B cell (primary cell): Measurements from ENCODE around the gene GRP. TPM values are rescaled to one million over a fixed set of nuclear protein-coding genes. Genes with fewer than 3 reads are reported as not detected.

Source experiments
- ATAC-seq: fragments of 200-7000 bp; cut with Tn5 transposase; one replicate; pipeline ENCODE4 v1.10.0; 2021; ENCODE audit warnings: low read depth, mild to moderate bottlenecking, moderate number of reproducible peaks, moderate library complexity
- CTCF ChIA-PET: fragments of 350-600 bp; sonication (Branson Sonifier 250); formaldehyde crosslinking; loops from one replicate; lab custom pipeline; 2021; ENCODE audit warnings: antibody characterized with exemption, inconsistent platforms; lab: Charles Lee
- POLR2A ChIA-PET: fragments of 350-600 bp; sonication (Branson Sonifier 250); formaldehyde crosslinking; loops from one replicate; lab custom pipeline; 2021; ENCODE audit warnings: antibody characterized with exemption; lab: Charles Lee
- DNase-seq: peaks from one replicate; pipeline ENCODE4 v3.0.0; 2013
- H2AFZ ChIP-seq: 2 replicates; pipeline ENCODE4 v1.6.1; 2012; ENCODE audit warnings: mild to moderate bottlenecking, low read depth, low read length; ENCODE audit not compliant: insufficient read depth, poor library complexity, severe bottlenecking
- H3K27ac ChIP-seq, 2 donors: 1 replicate in 1 of 2; 2 replicates in 1 of 2; pipeline ENCODE4 v1.5.1; 2012 to 2013; ENCODE audit warnings: low read length in 2 of 2, mild to moderate bottlenecking in 2 of 2, moderate library complexity in 1 of 2
- H3K27me3 ChIP-seq, 4 experiments: fragments of 200-600 bp in 1 of 4; sonication (generic) in 1 of 4; replicated peaks in 1 of 4; 1 replicate in 2 of 4; 2 replicates in 2 of 4; pipeline versions ENCODE4 v1.6.1 to v1.7.0; 2013 to 2016; ENCODE audit warnings: low read length in 3 of 4, mild to moderate bottlenecking in 2 of 4, mixed read lengths in 1 of 4, moderate library complexity in 1 of 4; ENCODE audit not compliant: insufficient read depth in 4 of 4, control insufficient read depth in 3 of 4; ENCODE audit errors: control extremely low read depth in 1 of 4
- H3K36me3 ChIP-seq, 2 experiments: replicated peaks in 1 of 2; 1 replicate in 1 of 2; 2 replicates in 1 of 2; pipeline versions ENCODE4 v1.6.1 to v1.7.1; 2013; ENCODE audit warnings: low read length in 1 of 2; ENCODE audit not compliant: insufficient read depth in 2 of 2, control insufficient read depth in 1 of 2; ENCODE audit errors: control extremely low read depth in 1 of 2, extremely low read depth in 1 of 2
- H3K4me1 ChIP-seq, 2 donors: fragments of 200-600 bp in 1 of 2; sonication (generic) in 1 of 2; 1 replicate in 1 of 2; 2 replicates in 1 of 2; pipeline versions ENCODE4 v1.5.1 to v1.6.1; 2013 to 2017; ENCODE audit warnings: low read length in 2 of 2; ENCODE audit not compliant: control insufficient read depth in 2 of 2, insufficient read depth in 2 of 2
- H3K4me2 ChIP-seq: replicated peaks from 2 replicates; pipeline ENCODE3; 2012; ENCODE audit warnings: mild to moderate bottlenecking, low read depth, low read length; ENCODE audit not compliant: poor library complexity, severe bottlenecking
- H3K4me3 ChIP-seq, 5 experiments: fragments of 200-600 bp in 1 of 5; sonication (generic) in 1 of 5; 1 replicate in 3 of 5; 2 replicates in 2 of 5; pipeline versions ENCODE4 v1.5.1 to v1.7.0; 2011 to 2016; ENCODE audit warnings: low read length in 4 of 5, mild to moderate bottlenecking in 4 of 5, low read depth in 2 of 5, control low read depth in 1 of 5, moderate library complexity in 1 of 5; ENCODE audit not compliant: insufficient read depth in 1 of 5; ENCODE audit errors: control extremely low read depth in 1 of 5, extremely low read depth in 1 of 5
- H3K79me2 ChIP-seq: fragments of 200-600 bp; sonication (generic); one replicate; pipeline ENCODE4 v1.6.0; 2016; ENCODE audit warnings: low read length; ENCODE audit not compliant: control insufficient read depth, insufficient read depth
- H3K9ac ChIP-seq: fragments of 200-600 bp; sonication (generic); 2 replicates; pipeline ENCODE4 v1.6.1; 2017; ENCODE audit warnings: mild to moderate bottlenecking, low read length, moderate library complexity
- H3K9me3 ChIP-seq, 3 donors: one replicate each; pipeline versions ENCODE4 v1.6.1 to v1.7.1; 2013; ENCODE audit warnings: low read length in 2 of 3; ENCODE audit not compliant: control insufficient read depth in 2 of 3, insufficient read depth in 1 of 3; ENCODE audit errors: control extremely low read depth in 1 of 3
- H4K20me1 ChIP-seq: 2 replicates; pipeline ENCODE4 v1.6.0; 2012; ENCODE audit warnings: mild to moderate bottlenecking, low read length; ENCODE audit not compliant: insufficient read depth, control insufficient read depth, poor library complexity, severe bottlenecking
- H3K27ac Mint-ChIP-seq: one replicate; pipeline ENCODE4 v1.8.0; 2021; ENCODE audit warnings: mixed read lengths
- H3K27me3 Mint-ChIP-seq: one replicate; pipeline ENCODE4 v1.8.0; 2021; ENCODE audit warnings: mixed read lengths
- H3K4me1 Mint-ChIP-seq: one replicate; pipeline ENCODE4 v1.8.0; 2021; ENCODE audit warnings: mixed read lengths
- H3K4me3 Mint-ChIP-seq: one replicate; pipeline ENCODE4 v1.8.0; 2021; ENCODE audit warnings: mixed read lengths
- H3K9me3 Mint-ChIP-seq: one replicate; pipeline ENCODE4 v1.8.0; 2022; ENCODE audit warnings: mixed read lengths; ENCODE audit not compliant: insufficient read depth
- CTCF ChIP-seq: fragments of 200-600 bp; IDR thresholded peaks from one replicate; pipeline ENCODE4 v1.8.0; 2022; ENCODE audit warnings: antibody characterized with exemption, mild to moderate bottlenecking
- EZH2 ChIP-seq: IDR thresholded peaks from 2 replicates; pipeline ENCODE4 v1.6.1; 2012; ENCODE audit warnings: borderline replicate concordance, low read depth, mild to moderate bottlenecking, moderate library complexity, low read length; ENCODE audit not compliant: insufficient read depth, poor library complexity, severe bottlenecking
- WGBS: methylation state at CpG from one replicate; pipeline ENCODE4 v1.1.5; 2013; ENCODE audit warnings: missing lambda C conversion rate; ENCODE audit not compliant: insufficient coverage; 5-methylcytosine and 5-hydroxymethylcytosine counted together
- intact Hi-C: fragments of 100-400 bp; cut with micrococcal nuclease; formaldehyde crosslinking; loops from one replicate; pipeline ENCODE4 v1.10.0; 2022
- polyA plus RNA-seq: library from polyadenylated mRNA; depleted of rRNA; stranded (reverse); fragments of >200 nt; gene quantifications from 2 replicates; pipeline ENCODE4 v1.2.3, GENCODE V29; 2012
- total RNA-seq, 2 donors: library from RNA; stranded (reverse); fragments of 120-200 nt in 1 of 2; gene quantifications; 1 replicate in 1 of 2; 2 replicates in 1 of 2; pipeline versions ENCODE4 v1.2.3 to v1.2.4, GENCODE V29; 2013 to 2022

Gene GRP
- total and polyA plus RNA-seq, 2 donors (not counting 1 experiment from before 2014, with no cell fraction given) = not detected

- ATAC-seq (no peak), DNase-seq (no peak)
- Histone ChIP-seq H3K9ac (no peak overlapping the region), H3K9me3 (peaks cover 0 to 42% (median 0%) of the 10 kb centered on the region in 3 donors), H2AFZ (no peak overlapping the region), H3K27me3 (peaks cover 0 to 88% (median 64%) of the 10 kb centered on the region in 4 experiments), H3K79me2 (no peaks in the 10 kb centered on the region), H3K4me3 (no peak overlapping the region), H3K27ac (no peak overlapping the region), H3K36me3 (no peaks in the 10 kb centered on the region), H3K4me1 (peaks cover 37 to 47% of the 10 kb centered on the region in 2 donors), H4K20me1 (no peaks in the 10 kb centered on the region), H3K4me2 (no peak overlapping the region)
- no peak for TF ChIP-seq EZH2
- TF ChIP-seq CTCF = no peak
- ChIA-PET CTCF (interaction anchor here (1.3 to 1.6 kb wide), 2 partner anchors 11 to 18 kb away, joined by 3 read pairs; no protein-coding TSS in a partner anchor), POLR2A (no interaction called here)
- H3K4me3 Mint-ChIP-seq = peak overlapping the region; percentile 69
- no CpG with 5 or more reads among the region's 1 CpG for WGBS
- peaks cover 30% of the 10 kb centered on the region for H3K4me1 Mint-ChIP-seq
- no peaks in the 10 kb centered on the region for H3K9me3 Mint-ChIP-seq
- H3K27me3 Mint-ChIP-seq = peaks cover 67% of the 10 kb centered on the region
- no peak overlapping the region for H3K27ac Mint-ChIP-seq
- intact Hi-C loops = no loop called here
These were observed 46.5 kb downstream of the GRP start for GRCh38 chr18:59266459-59266858.

DNA sequence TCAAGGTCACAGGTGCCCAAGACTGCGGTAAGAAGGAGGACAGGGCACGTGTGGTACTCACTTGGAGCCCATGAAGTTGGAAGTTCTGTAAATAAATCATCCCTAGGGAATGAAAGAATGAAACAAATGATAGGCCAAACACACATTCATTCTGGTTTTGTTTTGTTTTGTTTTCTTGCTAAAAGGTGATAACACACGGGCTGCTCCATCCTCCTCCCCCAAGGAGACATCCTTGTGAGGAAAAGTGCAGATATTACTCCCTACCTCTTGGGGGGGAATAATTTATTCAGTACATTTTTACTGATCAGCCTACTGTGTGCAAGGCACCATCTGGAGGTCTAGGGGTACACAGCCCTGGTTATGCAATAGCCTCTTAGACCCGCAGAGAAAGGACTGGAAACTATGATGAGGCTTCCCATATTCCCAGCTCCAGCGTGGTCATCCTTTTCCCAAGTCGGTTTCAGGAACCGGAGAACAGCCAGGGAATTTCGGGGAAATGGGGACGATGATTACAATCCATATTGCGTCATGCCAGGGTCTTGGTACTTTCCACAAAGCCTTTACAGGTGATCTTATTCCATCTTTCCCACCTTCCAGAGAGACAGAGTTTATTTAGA, 47.0 kb downstream of the GRP start:
- peaks cover 41 to 51% of the 10 kb centered on the region in 2 donors for H3K4me1 ChIP-seq
- peak overlapping the region; percentile 69 for H3K4me3 Mint-ChIP-seq

More for the DNA sequence above, 47.0 kb downstream of the GRP start:
- POLR2A ChIA-PET = no interaction called here
- Mint-ChIP-seq H3K27me3 (peaks cover 72% of the 10 kb centered on the region), H3K9me3 (no peaks in the 10 kb centered on the region), H3K4me1 (peaks cover 33% of the 10 kb centered on the region), H3K27ac (no peak overlapping the region)
- DNase-seq = no peak
- Histone ChIP-seq H4K20me1 (no peaks in the 10 kb centered on the region), H3K27ac (no peak overlapping the region), H3K36me3 (no peaks in the 10 kb centered on the region), H3K9me3 (peaks cover 0 to 45% (median 0%) of the 10 kb centered on the region in 3 donors), H3K4me3 (no peak overlapping the region), H2AFZ (no peak overlapping the region), H3K27me3 (peaks cover 0 to 94% (median 70%) of the 10 kb centered on the region in 4 experiments), H3K4me2 (no peak overlapping the region), H3K79me2 (no peaks in the 10 kb centered on the region), H3K9ac (no peak overlapping the region)
- TF ChIP-seq CTCF (no peak), EZH2 (no peak)
- CTCF ChIA-PET = interaction anchor here (1.6 kb wide), 1 partner anchor 18 kb away, joined by 3 read pairs; no protein-coding TSS in a partner anchor
- WGBS = 9% methylated on average over 7 of the region's 10 CpGs
- no peak for ATAC-seq
- intact Hi-C loops = no loop called here
